Activated CD8-positive, alpha-beta memory T cell treated with anti-CD3 and anti-CD28 coated beads, Interleukin-2, amount 50 U/mL, for 1 hour (primary cell): ENCODE results near the gene ADAR.

ENCODE experiments used
- DNase-seq: peaks from one replicate; pipeline ENCODE4 v3.0.0-alpha.2; 2020; ENCODE audit errors: extremely low read depth

Gene ADAR

GRCh38 chr1:154557248-154557938 lies 50.6 kb downstream of the ADAR start:
- DNase-seq = no peak

- DNase-seq = no peak
Observed at GRCh38 chr1:154556422-154556821, 51.6 kb downstream of the ADAR start.

GRCh38 chr1:154553056-154554030 lies 54.6 kb downstream of the ADAR start:
- no peak for DNase-seq

- DNase-seq = no peak
Observed at GRCh38 chr1:154552036-154552435, 56.0 kb downstream of the ADAR start.

- DNase-seq = no peak
Observed at GRCh38 chr1:154551474-154551873, 56.5 kb downstream of the ADAR start.

- no peak for DNase-seq
Observed at GRCh38 chr1:154550657-154551056, 57.3 kb downstream of the ADAR start.

GRCh38 chr1:154550070-154550469 lies 57.9 kb downstream of the ADAR start:
- DNase-seq = no peak

- DNase-seq = no peak
Observed at GRCh38 chr1:154549202-154549770, 58.7 kb downstream of the ADAR start.

- DNase-seq = no peak
Observed at GRCh38 chr1:154548028-154548427, 60.0 kb downstream of the ADAR start.

- no peak for DNase-seq
Observed at GRCh38 chr1:154547105-154547732, 60.8 kb downstream of the ADAR start.

GRCh38 chr1:154546264-154547063 lies 61.5 kb downstream of the ADAR start:
- no peak for DNase-seq

GRCh38 chr1:154541231-154541630 lies 66.8 kb downstream of the ADAR start:
- no peak for DNase-seq

GRCh38 chr1:154539486-154540483 lies 68.2 kb downstream of the ADAR start:
- no peak for DNase-seq

GRCh38 chr1:154536570-154536969 lies 71.4 kb downstream of the ADAR start:
- DNase-seq = no peak

- no peak for DNase-seq
Observed at GRCh38 chr1:154533952-154534844, 73.8 kb downstream of the ADAR start.
